Esophagus mucosa (tissue), 1 donor: ENCODE results near the gene ATP6V1F. TPM values are rescaled to one million over a fixed set of nuclear protein-coding genes. Genes with fewer than 3 reads are reported as not detected.

Experiments
- ATAC-seq: fragments of 200-7000 bp; cut with Tn5 transposase; one replicate; pipeline ENCODE4 v1.9.1; 2020
- total RNA-seq: library from RNA; stranded (reverse); gene quantifications from one replicate; pipeline ENCODE4 v1.2.4, GENCODE V29; 2023
- donor health status: DM: yes; HTN: yes; CAD: no.

ATP6V1F gene
- total RNA-seq, 1 donor from 2014 or later = 193 TPM

- ATAC-seq = no peak
Measured at GRCh38 chr7:128849156-128849515, 13.5 kb upstream of the ATP6V1F start.

GRCh38 chr7:128849804-128850490, 12.7 kb upstream of the ATP6V1F start:
- ATAC-seq = no peak

DNA sequence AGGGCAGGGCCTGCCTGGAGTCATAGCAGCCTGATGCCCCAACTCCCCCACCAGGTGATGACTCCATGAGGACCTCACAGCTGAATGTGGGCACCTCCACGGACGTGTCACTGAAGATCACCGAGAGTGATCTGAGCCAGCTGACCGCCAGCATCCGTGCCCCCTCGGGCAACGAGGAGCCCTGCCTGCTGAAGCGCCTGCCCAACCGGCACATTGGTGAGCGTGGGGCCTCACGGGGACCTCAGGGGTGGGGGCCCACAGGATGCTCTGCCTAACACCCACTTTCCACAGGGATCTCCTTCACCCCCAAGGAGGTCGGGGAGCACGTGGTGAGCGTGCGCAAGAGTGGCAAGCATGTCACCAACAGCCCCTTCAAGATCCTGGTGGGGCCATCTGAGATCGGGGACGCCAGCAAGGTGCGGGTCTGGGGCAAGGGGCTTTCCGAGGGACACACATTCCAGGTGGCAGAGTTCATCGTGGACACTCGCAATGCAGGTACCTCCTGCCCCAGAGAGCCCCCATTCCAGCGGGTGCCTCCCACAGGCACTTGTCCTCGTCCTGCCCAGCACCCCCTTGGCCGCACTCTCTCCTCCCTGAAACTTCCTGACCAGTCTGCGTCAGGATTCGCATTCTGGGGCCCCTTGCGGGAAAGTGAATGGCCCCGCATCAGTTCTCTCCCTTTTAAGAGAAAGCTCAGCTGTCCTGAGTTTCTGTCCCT, 10.0 kb upstream of the ATP6V1F start:
- no peak for ATAC-seq

DNA sequence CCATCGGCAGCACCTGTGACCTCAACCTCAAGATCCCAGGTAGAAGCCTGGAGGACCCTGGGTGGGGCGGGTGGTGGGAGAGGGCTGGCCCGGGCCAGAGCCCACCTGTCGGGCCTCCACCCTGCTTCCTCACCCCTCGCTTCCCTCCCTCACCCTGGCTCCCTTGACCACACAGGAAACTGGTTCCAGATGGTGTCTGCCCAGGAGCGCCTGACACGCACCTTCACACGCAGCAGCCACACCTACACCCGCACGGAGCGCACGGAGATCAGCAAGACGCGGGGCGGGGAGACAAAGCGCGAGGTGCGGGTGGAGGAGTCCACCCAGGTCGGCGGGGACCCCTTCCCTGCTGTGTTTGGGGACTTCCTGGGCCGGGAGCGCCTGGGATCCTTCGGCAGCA, 8.9 kb upstream of the ATP6V1F start:
- ATAC-seq = no peak

GRCh38 chr7:128854396-128854795, 8.3 kb upstream of the ATP6V1F start:
- ATAC-seq = no peak

GRCh38 chr7:128855559-128855958, 7.1 kb upstream of the ATP6V1F start:
- ATAC-seq = peak; percentile 7

GRCh38 chr7:128856001-128856718, 6.5 kb upstream of the ATP6V1F start:
- ATAC-seq = no peak

DNA sequence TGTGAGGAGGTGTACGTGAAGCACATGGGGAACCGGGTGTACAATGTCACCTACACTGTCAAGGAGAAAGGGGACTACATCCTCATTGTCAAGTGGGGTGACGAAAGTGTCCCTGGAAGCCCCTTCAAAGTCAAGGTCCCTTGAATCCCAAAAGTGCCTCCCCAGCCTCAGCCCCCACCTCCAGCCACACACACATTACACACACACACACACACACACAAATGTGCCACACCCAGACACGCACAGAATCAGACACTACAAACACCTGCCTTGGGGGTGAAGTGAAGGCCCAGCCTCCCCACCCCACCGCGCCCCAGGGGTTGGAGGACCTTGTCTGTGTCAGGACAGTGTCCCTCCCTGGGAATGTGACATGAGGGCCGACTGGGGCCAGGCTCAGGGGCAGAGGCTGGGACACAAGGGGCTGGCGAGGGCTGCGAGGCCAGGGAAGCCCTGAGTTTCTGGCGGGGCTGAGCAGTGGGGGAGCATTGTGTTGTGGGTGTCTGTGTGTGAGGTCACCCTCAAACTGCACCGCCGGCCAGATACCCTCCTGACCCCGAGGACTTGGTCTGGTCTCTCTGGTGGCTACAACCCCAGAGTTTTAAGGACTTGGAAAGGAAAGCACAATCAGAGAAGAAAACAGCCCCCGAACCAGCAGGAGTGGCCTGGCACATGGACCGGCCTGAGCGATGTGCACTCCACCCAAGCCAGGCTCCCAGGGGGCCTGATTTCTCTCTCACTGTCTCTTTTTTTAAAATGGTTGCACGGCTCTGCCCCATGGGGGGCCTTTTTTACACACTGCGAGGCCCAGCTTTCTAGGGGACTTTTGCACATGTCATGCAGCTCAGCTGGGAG, 4.0 kb upstream of the ATP6V1F start:
- no peak for ATAC-seq

- no peak for ATAC-seq
Measured at GRCh38 chr7:128859232-128860157, 3.2 kb upstream of the ATP6V1F start.

GRCh38 chr7:128860158-128861073, 2.2 kb upstream of the ATP6V1F start:
- ATAC-seq = no peak

DNA sequence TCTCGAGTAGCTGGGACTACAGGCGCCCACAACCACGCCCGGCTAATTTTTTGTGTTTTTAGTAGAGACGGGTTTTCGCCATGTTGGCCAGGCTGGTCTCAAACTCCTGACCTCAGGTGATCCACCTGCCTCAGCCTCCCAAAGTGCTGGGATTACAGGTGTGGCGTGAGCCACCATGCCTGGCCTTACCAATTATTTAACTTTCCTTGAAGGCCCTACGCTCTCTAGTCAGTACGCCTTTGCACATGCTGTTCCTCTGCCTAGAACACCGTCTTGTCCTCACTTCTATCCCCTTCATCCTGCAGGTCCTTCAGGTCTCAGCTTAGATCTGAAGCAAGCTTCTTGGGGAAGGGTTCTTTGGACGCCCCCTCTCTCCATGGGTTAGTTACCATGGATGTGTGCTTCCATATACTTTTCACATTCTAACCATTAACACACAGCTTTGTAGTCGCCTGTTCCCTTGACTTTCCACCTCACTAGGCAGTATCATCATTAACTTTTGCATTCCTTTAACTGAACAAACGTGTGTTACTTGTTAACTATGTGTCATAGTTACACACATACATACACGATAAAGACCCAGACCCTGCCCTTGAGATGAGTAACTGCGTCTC, 592 bp upstream of the ATP6V1F start:
- ATAC-seq = no peak

DNA sequence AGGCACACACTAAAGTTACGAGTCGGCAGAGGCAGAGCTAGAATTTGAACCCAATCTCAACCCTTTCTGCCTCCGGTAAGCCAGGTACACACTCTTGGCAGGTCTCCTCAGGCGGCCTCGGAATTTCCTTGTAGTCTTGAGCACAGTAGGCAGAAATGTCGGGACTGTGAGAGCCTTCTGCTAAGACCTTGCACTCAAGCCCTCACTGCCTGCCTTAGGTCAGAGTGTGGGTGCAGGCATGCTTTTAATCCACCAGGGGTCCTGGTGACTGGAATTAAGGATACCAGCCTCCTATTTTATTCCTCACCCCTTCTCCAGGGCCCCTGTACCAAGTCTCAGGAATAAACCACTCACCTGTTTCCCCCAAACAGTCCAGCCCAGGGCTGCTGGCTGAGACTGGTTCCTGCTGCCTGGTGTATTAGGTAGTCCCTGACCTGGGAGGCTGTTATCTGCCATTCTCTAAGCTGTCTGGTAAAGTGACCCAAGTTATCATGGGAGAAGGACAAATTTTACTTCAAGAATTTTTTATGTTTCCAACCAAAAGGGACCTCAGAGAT, 855 bp downstream of the ATP6V1F start:
- peak; percentile 7 for ATAC-seq

DNA sequence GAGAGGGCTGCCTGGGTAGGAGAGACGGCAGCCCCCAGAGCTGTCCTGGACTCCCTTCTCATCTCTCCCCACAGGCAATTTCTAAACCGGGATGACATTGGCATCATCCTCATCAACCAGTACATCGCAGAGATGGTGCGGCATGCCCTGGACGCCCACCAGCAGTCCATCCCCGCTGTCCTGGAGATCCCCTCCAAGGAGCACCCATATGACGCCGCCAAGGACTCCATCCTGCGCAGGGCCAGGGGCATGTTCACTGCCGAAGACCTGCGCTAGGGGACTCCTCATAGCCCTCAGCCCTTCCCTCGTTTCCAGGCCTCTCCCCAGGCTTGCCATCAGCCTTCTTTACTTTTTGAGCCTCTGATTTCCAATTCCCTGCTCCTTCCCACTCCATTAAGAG, 2.6 kb downstream of the ATP6V1F start:
- ATAC-seq = no peak

GRCh38 chr7:128865996-128866877, 3.6 kb downstream of the ATP6V1F start:
- no peak for ATAC-seq

- ATAC-seq = peak; percentile 61
Measured at GRCh38 chr7:128867241-128867640, 4.6 kb downstream of the ATP6V1F start.

GRCh38 chr7:128867842-128868623, 5.4 kb downstream of the ATP6V1F start:
- peak; percentile 66 for ATAC-seq

- ATAC-seq = no peak
Measured at GRCh38 chr7:128868624-128869137, 6.0 kb downstream of the ATP6V1F start.
